ENCODE results near the gene REV1. TPM values are rescaled to one million over a fixed set of nuclear protein-coding genes. Genes with fewer than 3 reads are reported as not detected.
"Not testable (repeated sequence)": the region's sequence is repeated elsewhere in the genome, so short reads cannot be mapped to it uniquely, and the experiment has no call there.

The REV1 gene
- total and polyA plus RNA-seq, 2 experiments from 2014 or later, result 14.4 to 19.5 TPM

GRCh38 chr2:99471654-99472599 is 17.9 kb downstream of the REV1 start:
- H3K9me3 ChIP-seq (ENCODE audit: low read depth), result no peaks in the 10 kb centered on the region
- no peak overlapping the region for H3K9ac ChIP-seq
- no peaks in the 10 kb centered on the region for H3K27me3 ChIP-seq (replicated peaks; ENCODE audit: insufficient read depth)
- H3K27ac ChIP-seq, result no peak overlapping the region
- H3K9me2 ChIP-seq (ENCODE audit: insufficient read depth), result no peaks in the 10 kb centered on the region
- no peaks in the 10 kb centered on the region for H3K36me3 ChIP-seq (ENCODE audit: low read depth)
- no peaks in the 10 kb centered on the region for H3F3A ChIP-seq (ENCODE audit: insufficient read depth)
- no peak overlapping the region for H3K4me2 ChIP-seq (ENCODE audit: unreplicated experiment)
- H4K20me1 ChIP-seq (ENCODE audit: insufficient read depth), result peaks cover 7% of the 10 kb centered on the region
- TF ChIP-seq EZH2 (IDR thresholded peaks at IDR 0.05; ENCODE audit: insufficient read depth, poor library complexity, severe bottlenecking), result no peak
- no peak for TF ChIP-seq EZH2phosphoT487 (IDR thresholded peaks at IDR 0.05; ENCODE audit: insufficient read depth, low read depth)
- peaks cover 9% of the 10 kb centered on the region; the same call in 1 of the 2 replicates for H3K4me1 ChIP-seq (ENCODE audit: insufficient read depth)
- H3K79me2 ChIP-seq (ENCODE audit: insufficient read depth), result peaks cover 100% of the 10 kb centered on the region
- in situ Hi-C loops (cut with MboI), result no loop called here
- H3K4me3 ChIP-seq, result no peak overlapping the region
- 87 to 88% methylated on average over 7 of the region's 7 CpGs for WGBS, 2 experiments (ENCODE audit: low coverage in 1 of 2, low lambda C conversion rate in 2 of 2, missing lambda C conversion rate in 2 of 2)
- no peak for DNase-seq
- no peak overlapping the region for H2AFZ ChIP-seq

- Histone ChIP-seq H3K79me2 (ENCODE audit: insufficient read depth) (peaks cover 100% of the 10 kb centered on the region), H3K9ac (no peak overlapping the region), H3K36me3 (ENCODE audit: low read depth) (no peaks in the 10 kb centered on the region), H3K9me2 (ENCODE audit: insufficient read depth) (no peaks in the 10 kb centered on the region), H3F3A (ENCODE audit: insufficient read depth) (no peaks in the 10 kb centered on the region), H3K27me3 (replicated peaks; ENCODE audit: insufficient read depth) (no peaks in the 10 kb centered on the region), H3K9me3 (ENCODE audit: low read depth) (no peaks in the 10 kb centered on the region), H4K20me1 (ENCODE audit: insufficient read depth) (peaks cover 4% of the 10 kb centered on the region; the same call in 1 of the 2 replicates), H2AFZ (no peak overlapping the region), H3K4me1 (ENCODE audit: insufficient read depth) (peaks cover 9% of the 10 kb centered on the region; the same call in 1 of the 2 replicates), H3K4me2 (ENCODE audit: unreplicated experiment) (no peak overlapping the region), H3K4me3 (no peak overlapping the region), H3K27ac (no peak overlapping the region)
- TF ChIP-seq EZH2phosphoT487 (IDR thresholded peaks at IDR 0.05; ENCODE audit: insufficient read depth, low read depth) (no peak), EZH2 (IDR thresholded peaks at IDR 0.05; ENCODE audit: insufficient read depth, poor library complexity, severe bottlenecking) (no peak)
- in situ Hi-C loops (cut with MboI), result no loop called here
- DNase-seq, result no peak
Measured at GRCh38 chr2:99470957-99471356, 18.9 kb downstream of the REV1 start.

GRCh38 chr2:99470459-99470858 is 19.4 kb downstream of the REV1 start:
- H3K27me3 ChIP-seq (replicated peaks; ENCODE audit: insufficient read depth); H4K20me1 ChIP-seq (ENCODE audit: insufficient read depth); H3K4me3 ChIP-seq; DNase-seq; H3K4me1 ChIP-seq (ENCODE audit: insufficient read depth); H3K27ac ChIP-seq; H3K9me2 ChIP-seq (ENCODE audit: insufficient read depth); H2AFZ ChIP-seq; in situ Hi-C loops (cut with MboI); H3K4me2 ChIP-seq (ENCODE audit: unreplicated experiment); H3K9ac ChIP-seq; H3F3A ChIP-seq (ENCODE audit: insufficient read depth); H3K9me3 ChIP-seq (ENCODE audit: low read depth); H3K36me3 ChIP-seq (ENCODE audit: low read depth): not testable (repeated sequence)
- peaks cover 100% of the 10 kb centered on the region for H3K79me2 ChIP-seq (ENCODE audit: insufficient read depth)
- WGBS, 2 experiments (ENCODE audit: low coverage in 1 of 2, low lambda C conversion rate in 2 of 2, missing lambda C conversion rate in 2 of 2), result 96 to 99% methylated on average over 8 of the region's 8 CpGs

GRCh38 chr2:99469394-99469793 is 20.4 kb downstream of the REV1 start:
- in situ Hi-C loops (cut with MboI), result no loop called here

More at GRCh38 chr2:99469394-99469793, 20.4 kb downstream of the REV1 start:
- Histone ChIP-seq H2AFZ (no peak overlapping the region), H3K27me3 (replicated peaks; ENCODE audit: insufficient read depth) (no peaks in the 10 kb centered on the region), H4K20me1 (ENCODE audit: insufficient read depth) (peaks cover 4% of the 10 kb centered on the region; the same call in 1 of the 2 replicates), H3K9ac (no peak overlapping the region), H3F3A (ENCODE audit: insufficient read depth) (no peaks in the 10 kb centered on the region), H3K79me2 (ENCODE audit: insufficient read depth) (peaks cover 100% of the 10 kb centered on the region), H3K4me2 (ENCODE audit: unreplicated experiment) (no peak overlapping the region), H3K9me3 (ENCODE audit: low read depth) (no peaks in the 10 kb centered on the region), H3K27ac (no peak overlapping the region), H3K4me3 (no peak overlapping the region), H3K36me3 (ENCODE audit: low read depth) (no peaks in the 10 kb centered on the region), H3K9me2 (ENCODE audit: insufficient read depth) (no peaks in the 10 kb centered on the region), H3K4me1 (ENCODE audit: insufficient read depth) (peaks cover 7% of the 10 kb centered on the region; the same call in 1 of the 2 replicates)
- 88 to 95% methylated on average over 1 of the region's 1 CpG for WGBS, 2 experiments (ENCODE audit: low coverage in 1 of 2, low lambda C conversion rate in 2 of 2, missing lambda C conversion rate in 2 of 2)
- no peak for TF ChIP-seq EZH2phosphoT487 (IDR thresholded peaks at IDR 0.05; ENCODE audit: insufficient read depth, low read depth)
- DNase-seq, result no peak

Data from GM23248 (cell line).